IMR-90 (cell line): ENCODE data around the gene CMBL. TPM values are rescaled to one million over a fixed set of nuclear protein-coding genes. Genes with fewer than 3 reads are reported as not detected.

Experiments
- ATAC-seq: fragments of 200-7000 bp; cut with Tn5 transposase; 2 replicates; pipeline ENCODE4 v1.9.1; 2020; ENCODE audit warnings: low read depth, mild to moderate bottlenecking, moderate library complexity
- BruUV-seq: library from RNA; stranded (reverse); fragments of 400-500 nt; replicated peaks from 2 replicates; lab custom pipeline; 2021; lab: Mats Ljungman, UMichigan
- CTCF ChIA-PET: fragments of 300-600 bp; formaldehyde crosslinking; extraction: SDS; loops from one replicate; lab custom pipeline; 2021; ENCODE audit warnings: antibody characterized with exemption; lab: Yijun Ruan, JAX
- POLR2A ChIA-PET: fragments of 300-600 bp; sonication (Branson Sonifier 250); formaldehyde crosslinking; loops from one replicate; lab custom pipeline; 2022; ENCODE audit warnings: antibody characterized with exemption; ENCODE audit not compliant: unreplicated experiment; lab: Charles Lee
- DNase-seq: peaks from one replicate; pipeline ENCODE4 v3.0.0; 2013
- H2AFZ ChIP-seq: replicated peaks from 2 replicates; pipeline ENCODE3; 2013; ENCODE audit warnings: low read length, mild to moderate bottlenecking; ENCODE audit not compliant: poor library complexity
- H2AK5ac ChIP-seq: 2 replicates; pipeline ENCODE4 v1.6.1; 2013; ENCODE audit warnings: low read depth, low read length, inconsistent platforms
- H2AK9ac ChIP-seq: replicated peaks from 2 replicates; pipeline ENCODE3; 2013; ENCODE audit warnings: mild to moderate bottlenecking, low read depth, low read length, moderate library complexity; ENCODE audit not compliant: poor library complexity
- H2BK120ac ChIP-seq: 2 replicates; pipeline ENCODE4 v1.6.1; 2013; ENCODE audit warnings: low read depth, low read length, inconsistent platforms
- H2BK15ac ChIP-seq: 3 replicates; pipeline ENCODE4 v1.6.1; 2013; ENCODE audit warnings: low read depth, low read length, inconsistent platforms
- H2BK20ac ChIP-seq: 2 replicates; pipeline ENCODE4 v1.6.1; 2013; ENCODE audit warnings: low read depth, mild to moderate bottlenecking, inconsistent platforms, low read length, moderate library complexity
- H2BK5ac ChIP-seq: 2 replicates; pipeline ENCODE4 v1.6.1; 2013; ENCODE audit warnings: mild to moderate bottlenecking, low read depth, low read length, inconsistent platforms; ENCODE audit not compliant: poor library complexity, severe bottlenecking
- H3K14ac ChIP-seq: replicated peaks from 2 replicates; pipeline ENCODE4 v1.6.1; 2013; ENCODE audit warnings: low read depth, low read length, inconsistent platforms
- H3K18ac ChIP-seq: 2 replicates; pipeline ENCODE4 v1.6.1; 2013; ENCODE audit warnings: low read depth, low read length, control low read depth
- H3K23ac ChIP-seq: 2 replicates; pipeline ENCODE4 v1.6.1; 2013; ENCODE audit warnings: low read depth, low read length, inconsistent platforms
- H3K27ac ChIP-seq: 2 replicates; pipeline ENCODE4 v1.5.1; 2013; ENCODE audit warnings: mild to moderate bottlenecking, control low read depth, low read length; ENCODE audit not compliant: insufficient read depth
- H3K27me3 ChIP-seq: 2 replicates; pipeline ENCODE4 v1.6.1; 2013; ENCODE audit warnings: low read length; ENCODE audit not compliant: control insufficient read depth, insufficient read depth
- H3K36me3 ChIP-seq: 2 replicates; pipeline ENCODE4 v1.6.1; 2013; ENCODE audit warnings: low read length, mixed read lengths; ENCODE audit not compliant: control insufficient read depth, insufficient read depth
- H3K4ac ChIP-seq: 2 replicates; pipeline ENCODE4 v1.6.1; 2013; ENCODE audit warnings: low read depth, low read length, inconsistent platforms
- H3K4me1 ChIP-seq: 2 replicates; pipeline ENCODE4 v1.6.1; 2013; ENCODE audit warnings: low read length, mixed read lengths; ENCODE audit not compliant: control insufficient read depth, insufficient read depth
- H3K4me2 ChIP-seq: 2 replicates; pipeline ENCODE4 v1.6.1; 2013; ENCODE audit warnings: low read depth, mild to moderate bottlenecking, control low read depth, low read length, moderate library complexity
- H3K4me3 ChIP-seq: 2 replicates; pipeline ENCODE4 v1.5.1; 2013; ENCODE audit warnings: low read depth, mild to moderate bottlenecking, control low read depth, low read length, moderate library complexity; ENCODE audit not compliant: insufficient read depth
- H3K56ac ChIP-seq: 2 replicates; pipeline ENCODE4 v1.6.1; 2013; ENCODE audit warnings: low read length, inconsistent platforms; ENCODE audit not compliant: insufficient read depth; ENCODE audit errors: extremely low read depth
- H3K79me1 ChIP-seq, 2 experiments: 2 replicates each; pipeline ENCODE4 v1.6.1; 2013; ENCODE audit warnings: low read length in 2 of 2, inconsistent platforms in 1 of 2, low read depth in 1 of 2
- H3K9ac ChIP-seq: 2 replicates; pipeline ENCODE4 v1.6.1; 2013; ENCODE audit warnings: low read depth, low read length, control low read depth
- H3K9me1 ChIP-seq: 2 replicates; pipeline ENCODE4 v1.6.1; 2013; ENCODE audit warnings: low read length, inconsistent platforms; ENCODE audit not compliant: insufficient read depth
- H3K9me3 ChIP-seq: 2 replicates; pipeline ENCODE4 v1.6.1; 2013; ENCODE audit warnings: low read length; ENCODE audit not compliant: control insufficient read depth, insufficient read depth
- H4K20me1 ChIP-seq: 2 replicates; pipeline ENCODE4 v1.6.1; 2013; ENCODE audit warnings: low read length, inconsistent platforms; ENCODE audit not compliant: insufficient read depth
- H4K5ac ChIP-seq: 2 replicates; pipeline ENCODE4 v1.6.1; 2013; ENCODE audit warnings: mild to moderate bottlenecking, low read depth, low read length, control low read depth
- H4K8ac ChIP-seq, 2 experiments: 2 replicates each; pipeline ENCODE4 v1.6.1; 2013; ENCODE audit warnings: low read depth in 2 of 2, low read length in 2 of 2, control low read depth in 1 of 2, inconsistent platforms in 1 of 2
- H4K91ac ChIP-seq: 2 replicates; pipeline ENCODE4 v1.6.1; 2013; ENCODE audit warnings: low read depth, low read length, inconsistent platforms; ENCODE audit not compliant: insufficient read depth
- BHLHE40 ChIP-seq: fragments of 150-350 bp; IDR thresholded peaks from 2 replicates; pipeline ENCODE4 v1.6.1; 2016; ENCODE audit warnings: mild to moderate bottlenecking, low read depth, low read length
- MXI1 ChIP-seq: IDR thresholded peaks from 2 replicates; pipeline ENCODE4 v1.6.1; 2012; ENCODE audit warnings: low read depth, mild to moderate bottlenecking, low read length, moderate library complexity, borderline replicate concordance
- RAD21 ChIP-seq: IDR thresholded peaks from 2 replicates; pipeline ENCODE4 v1.6.1; 2012; ENCODE audit warnings: low read length, improper control_type of control experiment
- WGBS, 2 experiments: methylation state at CpG; one replicate each; pipeline versions ENCODE4 v1.1.5 to v1.1.7; 2013; ENCODE audit warnings: missing lambda C conversion rate in 2 of 2; ENCODE audit not compliant: insufficient read length in 1 of 2; ENCODE audit errors: extremely low coverage in 2 of 2; 5-methylcytosine and 5-hydroxymethylcytosine counted together
- dilution Hi-C: fragments of 300-500 bp; cut with HindIII; formaldehyde crosslinking; loops from one replicate; pipeline ENCODE4 v1.14.3; 2018; ENCODE audit warnings: low sequenced_read_pairs; ENCODE audit not compliant: unreplicated experiment
- in situ Hi-C: fragments of 300-500 bp; cut with MboI; formaldehyde crosslinking; loops from 3 replicates; pipeline ENCODE4 v1.14.3; 2019; ENCODE audit warnings: low sequenced_read_pairs, inconsistent platforms, mixed read lengths
- intact Hi-C: fragments of 100-400 bp; cut with micrococcal nuclease; formaldehyde crosslinking; loops from 2 replicates; pipeline ENCODE4 v1.10.0; 2022
- polyA plus RNA-seq, 3 experiments: library from polyadenylated mRNA; depleted of rRNA; stranded (reverse); fragments of >200 nt; gene quantifications; 2 replicates each; pipeline ENCODE4 v1.2.3, GENCODE V29; 2012; ENCODE audit warnings: low replicate concordance in 1 of 3
- total RNA-seq: library from RNA; depleted of rRNA; stranded (reverse); fragments of >200 nt; gene quantifications from 2 replicates; pipeline ENCODE4 v1.2.3, GENCODE V29; 2012

Gene CMBL
- total and polyA plus RNA-seq, 2 of the 4 experiments (the other 2 are of a cell fraction), result 5.0 to 26.3 TPM

- Histone ChIP-seq H3K36me3 (no peaks in the 10 kb centered on the region), H3K27ac (no peak overlapping the region), H4K20me1 (no peaks in the 10 kb centered on the region), H2AFZ (no peak overlapping the region), H3K27me3 (peaks cover 2% of the 10 kb centered on the region; the same call in 1 of the 2 replicates), H3K4me2 (no peak overlapping the region), H3K14ac (no peak overlapping the region), H4K5ac (no peak overlapping the region), H2BK120ac (no peak overlapping the region), H3K4me3 (no peak overlapping the region), H3K9me1 (no peaks in the 10 kb centered on the region), H3K9ac (no peak overlapping the region), H3K23ac (no peak overlapping the region), H3K9me3 (no peaks in the 10 kb centered on the region; the same call in 1 of the 2 replicates), H3K4ac (no peak overlapping the region), H3K4me1 (no peaks in the 10 kb centered on the region), H2BK15ac (no peak overlapping the region), H3K56ac (no peak overlapping the region), H3K18ac (no peak overlapping the region), H2BK20ac (no peak overlapping the region), H2AK9ac (no peak overlapping the region), H3K79me1 (no peaks in the 10 kb centered on the region), H2AK5ac (no peak overlapping the region), H4K8ac (no peak overlapping the region), H4K91ac (no peak overlapping the region), H2BK5ac (no peak overlapping the region)
- no CpG with 5 or more reads among the region's 3 CpGs for whole genome bisulfite sequencing, 2 experiments
- ChIA-PET POLR2A (no interaction called here), CTCF (interaction anchor here (0.6 kb wide), 1 partner anchor 37 kb away, joined by 3 read pairs; no protein-coding TSS in a partner anchor)
- TF ChIP-seq MXI1 (no peak), BHLHE40 (no peak), RAD21 (no peak)
- BruUV-seq, result no TSS peak
- intact Hi-C loops, result no loop called here
- no peak for DNase-seq
- in situ Hi-C loops, result no loop called here
- no peak for ATAC-seq
- dilution Hi-C loops, result no loop called here
Measured at GRCh38 chr5:10320793-10321192, 13.1 kb upstream of the CMBL start.
